T-helper 1 cell (primary cell): Measurements from ENCODE around the gene ABHD6.
"Not testable (repeated sequence)": the region's sequence is repeated elsewhere in the genome, so short reads cannot be mapped to it uniquely, and the experiment has no call there.

Experiments used
- DNase-seq, 5 donors: peaks; one replicate each; pipeline ENCODE4 v3.0.0-alpha.2; 2012 to 2020

The ABHD6 gene

GRCh38 chr3:58285334-58285733 lies 47.7 kb downstream of the ABHD6 start:
- DNase-seq: no peak

DNA sequence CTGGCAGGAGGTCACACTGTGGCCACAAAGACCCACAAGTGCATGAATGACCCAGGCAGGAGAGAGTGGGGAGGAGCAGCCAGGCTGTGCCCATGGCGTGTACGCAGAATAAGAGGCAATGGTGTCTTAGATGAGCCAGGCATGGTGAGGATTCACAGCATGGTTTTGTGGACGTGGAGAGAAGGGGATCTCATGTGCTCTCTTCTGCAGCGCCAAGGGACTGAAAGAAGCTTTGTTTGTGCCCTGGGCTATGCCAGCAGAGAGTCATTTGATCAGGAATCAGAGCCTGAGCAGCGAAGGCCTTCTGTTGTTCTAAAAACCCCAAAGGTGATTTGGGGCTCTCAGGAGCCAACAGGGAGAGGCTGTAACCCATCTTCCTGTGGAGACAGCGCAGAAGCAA lies 49.8 kb downstream of the ABHD6 start:
- DNase-seq: no peak

- no peak for DNase-seq
Observed at GRCh38 chr3:58288011-58288728, 50.6 kb downstream of the ABHD6 start.

DNA sequence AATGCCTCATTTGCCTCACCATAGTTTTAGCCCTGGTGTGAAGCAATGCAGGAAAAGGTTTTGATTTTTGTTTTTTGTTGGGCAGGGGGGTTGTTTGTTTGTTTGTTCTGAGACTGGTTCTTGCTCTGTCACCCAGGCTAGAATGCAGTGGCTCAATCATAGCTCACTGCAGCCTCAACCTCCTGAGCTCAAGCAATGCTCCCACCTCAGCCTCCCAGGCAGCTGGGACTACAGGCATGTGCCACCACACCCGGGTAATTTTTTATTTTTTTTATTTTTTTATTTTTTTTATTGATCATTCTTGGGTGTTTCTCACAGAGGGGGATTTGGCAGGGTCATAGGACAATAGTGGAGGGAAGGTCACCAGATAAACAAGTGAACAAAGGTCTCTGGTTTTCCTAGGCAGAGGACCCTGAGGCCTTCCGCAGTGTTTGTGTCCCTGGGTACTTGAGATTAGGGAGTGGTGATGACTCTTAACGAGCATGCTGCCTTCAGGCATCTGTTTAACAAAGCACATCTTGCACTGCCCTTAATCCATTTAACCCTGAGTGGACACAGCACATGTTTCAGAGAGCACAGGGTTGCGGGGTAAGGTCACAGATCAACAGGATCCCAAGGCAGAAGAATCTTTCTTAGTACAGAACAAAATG lies 51.5 kb downstream of the ABHD6 start:
- DNase-seq: not testable (repeated sequence)

DNA sequence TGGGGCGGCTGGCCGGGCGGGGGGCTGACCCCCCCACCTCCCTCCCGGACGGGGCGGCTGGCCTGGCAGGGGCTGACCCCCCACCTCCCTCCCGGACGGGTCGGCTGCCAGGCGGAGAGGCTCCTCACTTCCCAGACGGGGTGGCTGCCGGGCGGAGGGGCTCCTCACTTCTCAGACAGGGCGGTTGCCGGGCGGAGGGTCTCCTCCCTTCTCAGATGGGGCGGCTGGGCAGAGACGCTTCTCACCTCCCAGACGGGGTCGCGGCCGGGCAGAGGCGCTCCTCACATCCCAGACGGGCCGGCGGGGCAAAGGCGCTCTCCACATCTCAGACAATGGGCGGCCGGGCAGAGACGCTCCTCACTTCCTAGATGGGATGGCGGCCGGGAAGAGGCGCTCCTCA lies 52.9 kb downstream of the ABHD6 start:
- not testable (repeated sequence) for DNase-seq

DNA sequence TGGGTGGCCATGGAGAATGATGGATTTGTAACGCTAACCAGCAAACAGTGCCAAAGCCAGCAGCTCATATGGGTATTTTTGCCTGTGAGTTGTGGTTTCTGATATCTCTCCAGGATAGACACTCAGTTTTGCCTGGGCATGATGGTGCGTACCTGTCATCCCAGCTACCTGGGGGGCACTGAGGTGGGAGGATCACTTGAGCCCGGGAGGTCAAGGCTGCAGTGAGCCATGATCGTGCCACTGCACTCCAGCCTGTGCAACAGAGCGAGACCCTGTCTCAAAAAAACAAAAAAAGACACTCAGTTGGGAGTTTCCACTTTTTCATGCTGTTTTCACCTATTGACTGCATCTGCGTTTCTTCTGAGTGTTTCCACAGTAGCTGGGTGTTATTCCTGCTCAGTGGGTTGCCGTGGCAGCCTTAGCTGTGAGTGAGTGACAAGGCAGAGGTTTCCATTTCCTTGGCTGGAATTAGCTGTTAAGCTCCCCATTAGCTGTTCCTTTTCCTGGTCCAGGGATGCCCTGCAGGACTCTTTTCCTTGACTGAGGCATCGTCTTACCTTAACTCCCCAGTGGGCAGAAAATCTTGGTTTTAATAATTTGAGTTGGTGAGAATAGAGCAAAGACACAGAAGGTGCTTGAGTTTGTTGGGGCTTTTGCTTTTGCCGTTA lies 54.2 kb downstream of the ABHD6 start:
- no peak for DNase-seq

- DNase-seq: no peak
Observed at GRCh38 chr3:58292866-58293265, 55.3 kb downstream of the ABHD6 start.

GRCh38 chr3:58293516-58293915 lies 55.9 kb downstream of the ABHD6 start:
- DNase-seq: no peak

DNA sequence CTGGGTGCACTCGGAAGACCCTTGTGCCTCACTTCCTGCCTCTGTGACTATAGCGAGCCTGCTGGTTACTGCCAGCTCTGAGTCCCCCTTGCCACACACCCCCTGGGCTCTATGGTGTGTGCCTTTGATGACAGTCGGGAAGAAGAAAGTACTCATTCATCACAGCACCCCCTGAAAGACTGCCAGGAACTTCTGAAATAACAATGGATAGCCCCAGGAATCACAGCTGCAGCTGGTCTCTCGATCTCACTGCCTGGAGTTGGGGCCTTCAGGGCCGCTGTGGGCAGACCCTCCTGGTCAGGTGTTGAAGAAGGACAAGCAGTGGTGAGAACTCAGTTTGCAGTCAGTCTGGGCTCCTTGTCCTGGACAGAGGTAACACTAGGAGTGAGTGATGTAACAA lies 58.7 kb downstream of the ABHD6 start:
- no peak for DNase-seq

GRCh38 chr3:58296843-58297242 lies 59.3 kb downstream of the ABHD6 start:
- no peak for DNase-seq

GRCh38 chr3:58298190-58298589 lies 60.6 kb downstream of the ABHD6 start:
- no peak for DNase-seq

GRCh38 chr3:58299075-58299474 lies 61.5 kb downstream of the ABHD6 start:
- DNase-seq: no peak

- DNase-seq: no peak
Observed at GRCh38 chr3:58299839-58300516, 62.4 kb downstream of the ABHD6 start.

DNA sequence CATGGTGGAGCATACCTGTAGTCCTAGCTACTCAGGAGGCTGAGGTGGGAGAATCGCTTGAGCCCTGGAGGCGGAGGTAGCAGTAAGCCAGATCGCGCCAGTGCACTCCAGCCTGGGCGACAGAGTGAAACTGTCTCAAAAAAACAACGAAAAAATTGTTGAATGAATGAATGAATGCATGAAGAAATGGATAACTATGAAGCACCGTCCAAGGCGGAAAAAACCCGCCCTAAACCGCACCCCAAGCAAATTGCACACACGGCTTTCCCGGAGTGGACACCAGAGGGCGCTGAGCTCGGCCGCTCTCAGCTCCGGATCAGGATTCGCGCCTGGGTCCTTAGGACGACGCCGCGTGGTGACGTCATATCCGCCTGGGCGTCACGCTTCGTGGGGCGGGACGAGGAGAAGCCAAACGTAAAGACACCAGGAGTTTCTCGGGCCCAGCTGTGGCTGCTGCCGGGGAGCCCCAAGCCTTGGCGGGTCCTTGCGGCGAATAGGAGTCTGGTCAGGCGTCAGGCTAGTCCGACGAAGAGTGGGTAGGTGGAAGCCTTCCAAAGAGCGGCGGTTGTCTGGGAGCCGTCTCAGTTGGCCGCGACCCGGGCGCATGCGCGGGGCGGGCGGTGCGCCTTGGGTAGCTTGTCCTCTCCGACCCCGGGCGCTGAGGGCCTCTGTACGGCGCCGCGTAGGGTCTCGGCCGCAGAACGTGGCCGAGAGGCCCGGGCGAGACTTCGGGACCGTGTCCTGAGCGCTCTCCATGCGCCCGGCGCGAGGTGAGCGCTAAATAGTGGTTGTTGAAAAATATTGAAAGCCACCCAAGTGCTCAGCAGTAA lies 68.5 kb downstream of the ABHD6 start, which contains the start of the genes HTD2 and RPP14:
Gene HTD2, plus strand, starts transcription at position 639 of the 830 bp plus-strand sequence. CDS start 11,094 bp downstream, outside the sequence.
Gene RPP14, plus strand, starts transcription at position 364 of the 830 bp plus-strand sequence. CDS start 4,085 bp downstream, outside the sequence.
- peak; percentile 94 to 98 (median 96) for DNase-seq

DNA sequence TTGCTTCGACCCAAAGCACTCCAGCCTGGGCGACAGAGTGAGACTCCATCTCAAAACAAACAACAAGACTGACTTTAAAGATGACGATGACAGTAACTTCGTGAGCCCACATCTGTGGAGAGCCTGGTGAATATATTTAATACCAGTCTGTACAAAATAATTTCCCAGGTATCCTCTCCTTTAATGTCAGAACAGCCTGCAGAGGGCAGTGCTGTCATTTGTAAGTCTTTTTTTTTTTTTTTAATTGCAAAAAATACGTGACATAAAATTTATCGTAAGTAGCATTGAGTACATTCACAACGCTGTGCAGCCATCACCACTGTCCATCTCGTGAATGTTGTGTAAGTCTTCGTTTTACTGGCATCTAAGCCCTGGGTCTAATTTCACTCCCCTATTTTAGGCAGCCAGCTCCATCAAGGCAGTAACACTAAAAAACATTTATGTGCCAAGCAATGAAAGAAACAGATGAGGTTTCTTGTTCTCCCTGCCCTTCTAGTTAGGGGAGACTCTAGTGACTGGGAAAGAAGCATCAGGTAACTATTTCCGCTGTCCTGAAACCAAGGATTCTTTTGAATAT lies 70.1 kb downstream of the ABHD6 start:
- DNase-seq: peak in 4 of 5 donors; percentile 26 to 61 (median 32)

- no peak for DNase-seq
Observed at GRCh38 chr3:58308728-58309127, 71.1 kb downstream of the ABHD6 start.

DNA sequence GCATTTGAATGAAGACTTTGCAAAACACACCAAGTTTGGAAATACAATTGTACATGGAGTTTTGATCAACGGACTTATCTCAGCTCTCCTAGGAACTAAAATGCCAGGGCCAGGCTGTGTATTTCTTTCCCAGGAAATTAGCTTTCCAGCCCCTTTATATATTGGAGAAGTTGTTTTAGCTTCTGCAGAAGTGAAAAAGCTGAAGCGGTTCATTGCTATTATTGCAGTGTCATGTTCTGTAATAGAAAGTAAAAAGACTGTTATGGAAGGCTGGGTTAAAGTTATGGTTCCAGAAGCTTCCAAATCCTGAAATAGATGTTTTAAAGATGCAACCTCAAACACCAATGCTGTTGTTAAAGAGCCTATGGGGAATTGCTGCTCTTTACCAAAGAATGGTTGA lies 80.2 kb downstream of the ABHD6 start:
- DNase-seq: no peak

DNA sequence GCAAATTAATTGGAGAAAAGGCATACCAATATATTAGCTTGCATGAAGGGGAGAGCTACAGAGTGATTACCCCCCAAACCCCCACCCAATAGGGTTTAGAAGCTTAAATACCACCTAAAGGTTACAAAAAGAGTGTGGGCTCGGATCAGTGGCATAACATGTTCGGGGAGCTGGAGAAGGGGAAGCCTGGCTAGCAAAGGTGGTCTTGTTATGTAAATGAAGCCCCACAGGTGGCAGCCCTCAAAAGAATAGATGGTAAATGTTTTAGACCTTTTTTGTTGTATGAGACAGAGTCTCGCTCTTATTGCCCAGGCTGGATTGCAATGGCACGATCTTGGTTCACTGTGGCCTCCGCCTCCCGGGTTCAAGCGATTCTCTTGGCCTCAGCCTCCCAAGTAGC lies 84.2 kb downstream of the ABHD6 start:
- DNase-seq: no peak

DNA sequence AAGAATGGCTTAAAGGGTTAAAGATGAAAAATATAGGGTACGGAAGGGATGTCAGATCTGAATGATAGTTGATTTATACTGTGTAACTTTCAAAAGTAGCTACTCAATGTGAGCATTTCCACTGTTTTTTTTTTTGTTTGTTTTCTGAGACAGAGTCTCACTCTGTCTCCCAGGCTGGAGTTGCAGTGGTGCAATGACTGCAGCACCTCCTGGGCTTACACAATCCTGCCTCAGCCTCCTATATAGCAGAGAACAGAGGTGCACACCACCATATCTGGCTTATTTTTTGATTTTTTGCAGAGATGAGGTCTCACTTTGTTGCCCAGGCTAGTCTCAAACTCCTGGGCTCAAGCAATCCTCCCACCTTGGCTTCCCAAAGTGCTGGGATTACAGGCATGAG lies 85.2 kb downstream of the ABHD6 start:
- DNase-seq: no peak

GRCh38 chr3:58323529-58324390 lies 86.2 kb downstream of the ABHD6 start:
- no peak for DNase-seq
